ENCODE results near the gene ACBD4. TPM values are rescaled to one million over a fixed set of nuclear protein-coding genes. Genes with fewer than 3 reads are reported as not detected.

Gene ACBD4
- total and polyA plus RNA-seq, 2 donors (not counting 3 experiments of a cell fraction or from before 2014, with no cell fraction given) = 4.5 to 7.5 TPM

DNA sequence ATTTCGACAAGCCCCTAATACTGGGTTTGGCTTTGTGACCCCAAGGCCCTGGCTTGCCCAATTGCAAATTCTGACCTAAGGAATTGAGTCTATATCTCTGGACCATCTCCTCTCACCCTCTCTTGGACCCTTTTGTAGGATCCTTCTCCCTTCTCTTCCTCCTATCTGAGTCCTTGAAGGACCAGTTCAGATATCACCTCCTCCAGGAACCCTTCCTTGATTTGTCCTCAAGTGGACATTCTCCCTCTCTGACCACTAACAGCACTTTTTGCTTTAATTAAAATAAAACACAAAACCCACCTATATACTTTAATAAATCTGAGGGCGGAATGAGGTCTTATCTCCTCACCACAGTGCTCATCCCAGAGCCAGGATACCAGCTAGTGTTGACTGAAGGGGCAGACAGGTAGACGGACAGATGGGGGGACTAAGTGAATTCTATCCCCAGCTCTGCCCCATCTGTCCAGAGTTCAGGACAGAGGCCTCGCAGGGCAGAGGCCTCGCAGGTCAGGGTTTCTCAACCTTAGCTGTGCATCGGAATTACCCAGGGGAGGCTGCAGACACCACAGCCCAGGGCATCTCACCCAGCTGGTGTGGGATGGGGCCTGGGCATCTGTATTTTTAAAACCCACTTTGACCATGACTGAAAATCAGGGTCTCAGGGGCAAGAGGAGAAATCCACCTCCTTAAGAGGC, 12.3 kb upstream of the ACBD4 start:
- no peaks in the 10 kb centered on the region for H3K27me3 ChIP-seq (ENCODE audit: control insufficient read depth in 2 of 2, insufficient read depth in 2 of 2, low read length in 2 of 2)
- no peaks in the 10 kb centered on the region for H4K20me1 ChIP-seq (replicated peaks; ENCODE audit: control insufficient read depth, extremely low read depth, insufficient read depth, low read length)
- H3K9ac ChIP-seq (replicated peaks; ENCODE audit: extremely low read depth, insufficient read depth, low read length) = peak overlapping the region; percentile 15
- H3K79me2 ChIP-seq (ENCODE audit: control insufficient read depth, insufficient read depth, low read length) = no peaks in the 10 kb centered on the region
- H3K4me3 ChIP-seq (replicated peaks in 1 of 3; ENCODE audit: insufficient read depth in 1 of 3, low read depth in 1 of 3, low read length in 3 of 3) = no peak overlapping the region
- dilution Hi-C loops (cut with MboI; ENCODE audit: extremely low pct_ligation_motif_present, low sequenced_read_pairs) (no loop called here), intact Hi-C loops (cut with micrococcal nuclease) (no loop called here)
- CTCF ChIA-PET = interaction anchor here (1.0 to 3.8 kb wide), 6 partner anchors 10 to 345 kb away, joined by 3 to 20 read pairs (median 6); partner anchors contain the start of gene ACBD4
- FAIRE-seq (no peak), DNase-seq (ENCODE audit: low read depth, low spot score) (no peak)
- H3K27ac ChIP-seq (ENCODE audit: insufficient read depth, low read depth, low read length) = peak overlapping the region; percentile 49
- BruUV-seq (replicated peaks) = no TSS peak
- peaks cover 0 to 2% of the 10 kb centered on the region in 2 experiments for H3K36me3 ChIP-seq (ENCODE audit: control insufficient read depth in 2 of 2, extremely low read depth in 1 of 2, insufficient read depth in 2 of 2, low read length in 2 of 2)
- H3K4me1 ChIP-seq (ENCODE audit: control insufficient read depth, extremely low read depth, insufficient read depth, low read length) = peaks cover 27% of the 10 kb centered on the region
- POLR2A ChIA-PET = interaction anchor here (0.6 kb wide), 1 partner anchor 56 kb away, joined by 3 read pairs; no protein-coding TSS in a partner anchor
- no peaks in the 10 kb centered on the region for H3K9me3 ChIP-seq (replicated peaks; ENCODE audit: control insufficient read depth, insufficient read depth, low read length)
- no peaks in the 10 kb centered on the region for H3K9me1 ChIP-seq (replicated peaks; ENCODE audit: control insufficient read depth, extremely low read depth, insufficient read depth, low read length)
- peak overlapping the region; percentile 6 for H3K4me2 ChIP-seq (ENCODE audit: insufficient read depth, low read length)
- TF ChIP-seq MYC (IDR thresholded peaks at IDR 0.05; ENCODE audit: low read depth, low read length) (no peak), POLR2A (IDR thresholded peaks at IDR 0.05; ENCODE audit: low read depth, low read length) (no peak), MAX (IDR thresholded peaks at IDR 0.05; ENCODE audit: insufficient read depth, insufficient read length) (no peak), JUN (IDR thresholded peaks at IDR 0.05; ENCODE audit: borderline replicate concordance, insufficient read depth, insufficient read length, low read depth) (no peak), GATA2 (IDR thresholded peaks at IDR 0.05; ENCODE audit: insufficient read depth, insufficient read length, low read depth, low read length) (no peak), FOS (IDR thresholded peaks at IDR 0.05; ENCODE audit: borderline replicate concordance, insufficient read depth, low read length) (no peak), EZH2 (IDR thresholded peaks at IDR 0.05; ENCODE audit: borderline replicate concordance, low read depth, low read length, severe bottlenecking) (no peak), POLR2AphosphoS5 (IDR thresholded peaks at IDR 0.05; ENCODE audit: insufficient read depth, low read depth, low read length) (no peak)
- TF ChIP-seq, protein P1, sequence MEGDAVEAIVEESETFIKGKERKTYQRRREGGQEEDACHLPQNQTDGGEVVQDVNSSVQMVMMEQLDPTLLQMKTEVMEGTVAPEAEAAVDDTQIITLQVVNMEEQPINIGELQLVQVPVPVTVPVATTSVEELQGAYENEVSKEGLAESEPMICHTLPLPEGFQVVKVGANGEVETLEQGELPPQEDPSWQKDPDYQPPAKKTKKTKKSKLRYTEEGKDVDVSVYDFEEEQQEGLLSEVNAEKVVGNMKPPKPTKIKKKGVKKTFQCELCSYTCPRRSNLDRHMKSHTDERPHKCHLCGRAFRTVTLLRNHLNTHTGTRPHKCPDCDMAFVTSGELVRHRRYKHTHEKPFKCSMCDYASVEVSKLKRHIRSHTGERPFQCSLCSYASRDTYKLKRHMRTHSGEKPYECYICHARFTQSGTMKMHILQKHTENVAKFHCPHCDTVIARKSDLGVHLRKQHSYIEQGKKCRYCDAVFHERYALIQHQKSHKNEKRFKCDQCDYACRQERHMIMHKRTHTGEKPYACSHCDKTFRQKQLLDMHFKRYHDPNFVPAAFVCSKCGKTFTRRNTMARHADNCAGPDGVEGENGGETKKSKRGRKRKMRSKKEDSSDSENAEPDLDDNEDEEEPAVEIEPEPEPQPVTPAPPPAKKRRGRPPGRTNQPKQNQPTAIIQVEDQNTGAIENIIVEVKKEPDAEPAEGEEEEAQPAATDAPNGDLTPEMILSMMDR (IDR thresholded peaks at IDR 0.05; ENCODE audit: extremely low read depth in 1 of 2, insufficient read depth in 1 of 2, low read depth in 1 of 2, low read length in 2 of 2) = no peak
- H2AFZ ChIP-seq (ENCODE audit: low read depth, low read length) = no peak overlapping the region
